SU-DHL-6 (cell line): ENCODE data around the gene TMTC1.

Experiments used
- H2AFZ ChIP-seq: fragments of 200-600 bp; sonication (generic); 2 replicates; pipeline ENCODE4 v1.6.1; 2014; ENCODE audit warnings: low read depth, mild to moderate bottlenecking, moderate library complexity, mixed read lengths, antibody characterized with exemption, low read length; ENCODE audit not compliant: severe bottlenecking
- H3F3A ChIP-seq: fragments of 200-600 bp; shearing (Covaris generic); 2 replicates; pipeline ENCODE4 v1.6.0; 2016; ENCODE audit warnings: antibody characterized with exemption, mild to moderate bottlenecking; ENCODE audit not compliant: insufficient read depth
- H3K27ac ChIP-seq: fragments of 200-600 bp; sonication (generic); 2 replicates; pipeline ENCODE4 v1.5.1; 2016; ENCODE audit warnings: low read depth, mild to moderate bottlenecking, low read length, moderate library complexity, mixed read lengths
- H3K27me3 ChIP-seq: fragments of 200-600 bp; sonication (generic), shearing (Covaris generic); 2 replicates; pipeline ENCODE4 v1.6.0; 2014; ENCODE audit warnings: mild to moderate bottlenecking, low read length
- H3K36me3 ChIP-seq: fragments of 200-600 bp; sonication (generic); 2 replicates; pipeline ENCODE4 v1.6.1; 2014; ENCODE audit warnings: mild to moderate bottlenecking, low read length, mixed read lengths
- H3K4me2 ChIP-seq: fragments of 300-600, 200-600 bp; shearing (Covaris generic), sonication (generic); 2 replicates; pipeline ENCODE4 v1.6.0; 2014; ENCODE audit warnings: low read length, low read depth, mild to moderate bottlenecking; ENCODE audit not compliant: poor library complexity, severe bottlenecking
- H3K4me3 ChIP-seq: fragments of 200-600 bp; sonication (generic); 2 replicates; pipeline ENCODE4 v1.5.1; 2014; ENCODE audit warnings: antibody characterized with exemption, low read length, mild to moderate bottlenecking, mixed read lengths; ENCODE audit not compliant: insufficient read depth, poor library complexity, severe bottlenecking
- H3K79me2 ChIP-seq: fragments of 200-600 bp; sonication (generic); 2 replicates; pipeline ENCODE4 v1.6.1; 2014; ENCODE audit warnings: mild to moderate bottlenecking, low read length, moderate library complexity; ENCODE audit not compliant: insufficient read depth
- H3K9ac ChIP-seq: fragments of 200-600 bp; sonication (generic); 2 replicates; pipeline ENCODE4 v1.7.0; 2014; ENCODE audit warnings: mild to moderate bottlenecking, low read length
- H3K9me2 ChIP-seq: fragments of 200-600 bp; sonication (generic); replicated peaks from 2 replicates; pipeline ENCODE4 v1.6.1; 2014; ENCODE audit warnings: low read length; ENCODE audit not compliant: insufficient read depth
- H3K9me3 ChIP-seq: fragments of 200-600 bp; sonication (generic); 2 replicates; pipeline ENCODE4 v1.6.1; 2014; ENCODE audit warnings: low read length, mixed read lengths; ENCODE audit not compliant: insufficient read depth
- H4K20me1 ChIP-seq: fragments of 200-600 bp; sonication (generic); 2 replicates; pipeline ENCODE4 v1.6.1; 2014; ENCODE audit warnings: low read depth, mild to moderate bottlenecking, antibody characterized with exemption, low read length, moderate library complexity, mixed read lengths
- CTCF ChIP-seq: fragments of 200-600 bp; sonication (generic); IDR thresholded peaks from one replicate; pipeline ENCODE4 v1.5.1; 2017; ENCODE audit warnings: antibody characterized with exemption, mild to moderate bottlenecking, low read length, moderate library complexity; ENCODE audit not compliant: insufficient read depth, poor library complexity, severe bottlenecking
- EZH2phosphoT487 ChIP-seq: fragments of 200-600 bp; sonication (generic), shearing (Covaris generic); conservative IDR thresholded peaks from 2 replicates; pipeline ENCODE4 v1.6.1; 2018; ENCODE audit warnings: mild to moderate bottlenecking, antibody characterized with exemption, low read length, moderate library complexity, mixed read lengths

TMTC1 gene

GRCh38 chr12:29676676-29677075, 107.1 kb downstream of the TMTC1 start:
- H4K20me1 ChIP-seq, result no peaks in the 10 kb centered on the region
- no peaks in the 10 kb centered on the region for H3K9me3 ChIP-seq
- no peaks in the 10 kb centered on the region; the same call in 1 of the 2 replicates for H3K27me3 ChIP-seq
- no peaks in the 10 kb centered on the region for H3K36me3 ChIP-seq
- H3K9ac ChIP-seq, result no peak overlapping the region
- H2AFZ ChIP-seq, result no peak overlapping the region
- no peak overlapping the region for H3K27ac ChIP-seq
- no peaks in the 10 kb centered on the region for H3F3A ChIP-seq
- no peaks in the 10 kb centered on the region for H3K9me2 ChIP-seq
- H3K4me3 ChIP-seq, result no peak overlapping the region
- H3K79me2 ChIP-seq, result no peaks in the 10 kb centered on the region
- no peak overlapping the region for H3K4me2 ChIP-seq
- TF ChIP-seq EZH2phosphoT487, result no peak
- TF ChIP-seq CTCF, result no peak

GRCh38 chr12:29674463-29674862, 109.3 kb downstream of the TMTC1 start:
- H3K9ac ChIP-seq, result no peak overlapping the region
- no peak for TF ChIP-seq CTCF
- TF ChIP-seq EZH2phosphoT487, result no peak
- H3K27me3 ChIP-seq, result no peaks in the 10 kb centered on the region; the same call in 1 of the 2 replicates
- no peak overlapping the region for H3K27ac ChIP-seq
- H2AFZ ChIP-seq, result no peak overlapping the region
- no peak overlapping the region for H3K4me2 ChIP-seq
- no peaks in the 10 kb centered on the region for H3K9me2 ChIP-seq
- no peaks in the 10 kb centered on the region for H3F3A ChIP-seq
- H3K79me2 ChIP-seq, result no peaks in the 10 kb centered on the region
- no peaks in the 10 kb centered on the region for H4K20me1 ChIP-seq
- H3K36me3 ChIP-seq, result no peaks in the 10 kb centered on the region
- no peak overlapping the region for H3K4me3 ChIP-seq
- H3K9me3 ChIP-seq, result no peaks in the 10 kb centered on the region

- Histone ChIP-seq H3K36me3 (no peaks in the 10 kb centered on the region), H3F3A (no peaks in the 10 kb centered on the region), H3K79me2 (no peaks in the 10 kb centered on the region), H4K20me1 (no peaks in the 10 kb centered on the region), H3K9ac (no peak overlapping the region), H3K9me3 (no peaks in the 10 kb centered on the region), H3K27ac (no peak overlapping the region), H3K9me2 (no peaks in the 10 kb centered on the region), H2AFZ (no peak overlapping the region), H3K4me2 (no peak overlapping the region), H3K27me3 (no peaks in the 10 kb centered on the region; the same call in 1 of the 2 replicates), H3K4me3 (no peak overlapping the region)
- TF ChIP-seq EZH2phosphoT487, result no peak
- no peak for TF ChIP-seq CTCF
These were observed 110.4 kb downstream of the TMTC1 start for GRCh38 chr12:29673346-29673745.

- H3K27me3 ChIP-seq, result no peaks in the 10 kb centered on the region
- H3K4me3 ChIP-seq, result no peak overlapping the region
- H3K9ac ChIP-seq, result no peak overlapping the region
- H3K36me3 ChIP-seq, result no peaks in the 10 kb centered on the region
- H3K9me2 ChIP-seq, result no peaks in the 10 kb centered on the region
- no peaks in the 10 kb centered on the region for H3F3A ChIP-seq
- no peak overlapping the region for H3K4me2 ChIP-seq
- no peak for TF ChIP-seq EZH2phosphoT487
- TF ChIP-seq CTCF, result no peak
- no peak overlapping the region for H2AFZ ChIP-seq
- H3K27ac ChIP-seq, result no peak overlapping the region
- no peaks in the 10 kb centered on the region for H3K9me3 ChIP-seq
- no peaks in the 10 kb centered on the region for H3K79me2 ChIP-seq
- H4K20me1 ChIP-seq, result no peaks in the 10 kb centered on the region
These were observed 111.2 kb downstream of the TMTC1 start for GRCh38 chr12:29672580-29672979.
